Bronchial epithelial cell (primary cell): ENCODE measurements around the gene RRP15. TPM values are rescaled to one million over a fixed set of nuclear protein-coding genes. Genes with fewer than 3 reads are reported as not detected.

Experiments used
- DNase-seq: peaks from one replicate; pipeline ENCODE4 v3.0.0-alpha.2; 2010; ENCODE audit warnings: low read depth
- FAIRE-seq: peaks from 2 replicates; lab custom pipeline; 2011; peaks lifted over from hg19 to GRCh38; lab: Jason Lieb, UNC
- H3K27me3 ChIP-seq: 2 replicates; pipeline ENCODE4 v1.5.1; 2011; ENCODE audit warnings: low read length; ENCODE audit not compliant: control insufficient read depth, insufficient read depth
- H3K36me3 ChIP-seq: 2 replicates; pipeline ENCODE4 v1.5.1; 2011; ENCODE audit warnings: low read length; ENCODE audit not compliant: control insufficient read depth, insufficient read depth
- H3K4me3 ChIP-seq: 2 replicates; pipeline ENCODE4 v1.5.1; 2011; ENCODE audit warnings: mild to moderate bottlenecking, low read depth, low read length, control low read depth
- total RNA-seq: library from RNA; depleted of rRNA; stranded (reverse); fragments of >200 nt; gene quantifications from 2 replicates; pipeline ENCODE4 v1.2.1, GENCODE V29; 2014
- TF ChIP-seq, protein P1 (sequence below): IDR thresholded peaks from 2 replicates; pipeline ENCODE4 v1.5.1; 2011; ENCODE audit warnings: mild to moderate bottlenecking, moderate library complexity, low read length, control low read depth, inconsistent platforms; ENCODE audit not compliant: insufficient read depth, severe bottlenecking

Gene RRP15
- total RNA-seq = 6.1 and 6.8 TPM in 2 replicates

DNA sequence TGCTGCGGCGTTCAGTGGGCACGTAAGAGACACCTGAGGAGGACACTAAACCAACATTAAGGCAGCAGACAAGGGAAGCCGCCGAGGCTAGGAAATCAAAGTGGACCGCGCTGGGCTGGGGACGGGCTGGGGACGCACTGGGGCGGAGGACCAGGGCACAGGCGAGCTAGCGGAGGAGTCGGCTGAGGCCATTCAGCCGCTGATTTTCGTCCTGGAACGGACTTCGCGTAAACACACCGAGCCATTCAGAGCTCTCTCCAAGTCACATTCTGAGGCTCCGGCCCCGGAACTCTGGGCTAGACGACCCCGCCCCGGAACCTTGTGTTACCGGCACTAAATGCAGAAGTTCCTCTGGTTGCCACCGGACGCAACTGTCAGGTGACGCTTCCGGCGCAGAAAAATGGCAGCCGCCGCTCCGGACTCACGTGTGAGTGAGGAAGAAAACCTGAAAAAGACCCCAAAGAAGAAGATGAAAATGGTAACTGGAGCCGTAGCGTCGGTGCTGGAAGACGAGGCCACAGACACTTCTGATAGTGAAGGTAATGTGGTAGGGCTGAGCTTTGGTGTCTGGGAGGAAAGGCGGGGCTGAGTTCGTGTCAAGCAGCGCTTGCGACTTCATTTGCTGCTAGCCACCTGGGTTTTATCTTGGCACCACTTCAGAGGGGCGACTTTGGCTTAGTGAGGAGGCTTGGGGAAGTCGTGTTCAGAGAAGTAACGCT lies at the start of gene RRP15:
Gene RRP15 (plus strand): TSS at position 377 of the 719 bp plus-strand sequence. CDS start 24 bp downstream, at position 401.
- Histone ChIP-seq H3K27me3 (no peaks in the 10 kb centered on the region), H3K4me3 (peak within 1 kb of the TSS; percentile 89), H3K36me3 (no peaks in the 10 kb centered on the region)
- TF ChIP-seq, protein P1, sequence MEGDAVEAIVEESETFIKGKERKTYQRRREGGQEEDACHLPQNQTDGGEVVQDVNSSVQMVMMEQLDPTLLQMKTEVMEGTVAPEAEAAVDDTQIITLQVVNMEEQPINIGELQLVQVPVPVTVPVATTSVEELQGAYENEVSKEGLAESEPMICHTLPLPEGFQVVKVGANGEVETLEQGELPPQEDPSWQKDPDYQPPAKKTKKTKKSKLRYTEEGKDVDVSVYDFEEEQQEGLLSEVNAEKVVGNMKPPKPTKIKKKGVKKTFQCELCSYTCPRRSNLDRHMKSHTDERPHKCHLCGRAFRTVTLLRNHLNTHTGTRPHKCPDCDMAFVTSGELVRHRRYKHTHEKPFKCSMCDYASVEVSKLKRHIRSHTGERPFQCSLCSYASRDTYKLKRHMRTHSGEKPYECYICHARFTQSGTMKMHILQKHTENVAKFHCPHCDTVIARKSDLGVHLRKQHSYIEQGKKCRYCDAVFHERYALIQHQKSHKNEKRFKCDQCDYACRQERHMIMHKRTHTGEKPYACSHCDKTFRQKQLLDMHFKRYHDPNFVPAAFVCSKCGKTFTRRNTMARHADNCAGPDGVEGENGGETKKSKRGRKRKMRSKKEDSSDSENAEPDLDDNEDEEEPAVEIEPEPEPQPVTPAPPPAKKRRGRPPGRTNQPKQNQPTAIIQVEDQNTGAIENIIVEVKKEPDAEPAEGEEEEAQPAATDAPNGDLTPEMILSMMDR = no peak
- no peak for FAIRE-seq
- DNase-seq = peak; percentile 73

- DNase-seq (peak; percentile 61), FAIRE-seq (no peak)
- TF ChIP-seq, protein P1 = no peak
Observed at GRCh38 chr1:218242171-218242570, 42.9 kb upstream of the RRP15 start.

DNA sequence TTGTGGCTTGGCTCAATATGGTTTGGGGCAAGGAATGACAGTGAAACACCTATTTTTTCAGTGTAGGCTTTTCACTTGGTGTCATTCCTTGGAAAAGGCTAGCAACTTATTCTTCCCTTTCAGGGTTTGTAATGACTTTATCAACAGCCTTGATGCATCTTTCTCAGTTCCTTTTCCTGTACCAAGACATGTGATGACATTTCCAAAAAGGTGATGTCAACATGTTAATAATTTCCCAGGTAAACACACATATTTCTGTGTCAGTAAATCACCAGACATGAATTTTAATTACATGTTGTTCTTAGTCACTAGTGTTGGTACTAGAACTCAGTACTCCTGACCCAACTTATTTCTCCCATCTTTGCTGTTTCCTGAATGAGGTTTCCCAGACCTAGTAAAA lies 37.8 kb upstream of the RRP15 start:
- TF ChIP-seq, protein P1 = no peak
- H3K36me3 ChIP-seq = no peaks in the 10 kb centered on the region
- no peaks in the 10 kb centered on the region for H3K27me3 ChIP-seq
- FAIRE-seq = no peak
- DNase-seq = no peak
- H3K4me3 ChIP-seq = no peak overlapping the region

More at GRCh38 chr1:218242171-218242570, 42.9 kb upstream of the RRP15 start:
- no peaks in the 10 kb centered on the region for H3K36me3 ChIP-seq
- H3K4me3 ChIP-seq = no peak overlapping the region
- no peaks in the 10 kb centered on the region for H3K27me3 ChIP-seq

DNA sequence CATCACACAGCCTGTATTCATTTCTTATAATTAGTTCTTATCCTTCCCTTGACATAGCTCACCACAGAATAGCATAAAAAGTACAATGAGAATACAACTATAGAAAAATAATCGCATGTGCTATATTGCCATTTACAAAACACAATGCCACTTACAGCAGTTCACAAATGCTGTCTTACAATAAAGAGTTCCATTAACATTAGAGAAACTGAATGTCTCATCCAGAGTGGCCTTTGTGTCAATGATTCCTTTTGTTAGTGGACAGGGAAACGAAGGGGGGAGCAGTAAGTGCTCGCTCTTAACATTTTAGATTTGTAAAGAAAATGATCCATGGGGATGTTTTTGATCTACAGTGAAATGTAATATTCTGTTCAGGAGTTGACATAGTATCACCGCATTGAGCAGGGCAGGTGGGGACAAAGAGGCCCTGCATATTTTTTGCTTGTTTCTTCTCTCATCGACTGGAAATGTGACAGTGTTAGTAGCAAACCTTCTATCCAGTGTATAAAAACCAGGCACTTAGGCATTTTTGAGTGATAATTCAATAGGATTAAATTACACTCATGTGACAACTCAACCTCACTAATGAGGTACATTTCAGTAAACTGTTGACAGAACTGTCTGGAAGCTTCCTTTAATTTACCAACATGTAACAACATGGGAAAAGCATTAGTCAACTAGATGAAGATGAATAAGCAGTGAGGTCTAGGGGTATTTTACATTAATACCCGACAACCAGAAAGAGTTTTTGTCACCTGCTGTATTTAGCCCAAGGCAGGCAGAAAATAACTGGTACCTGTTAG lies 35.6 kb upstream of the RRP15 start:
- no peak for FAIRE-seq
- Histone ChIP-seq H3K4me3 (no peak overlapping the region), H3K36me3 (no peaks in the 10 kb centered on the region), H3K27me3 (no peaks in the 10 kb centered on the region)
- TF ChIP-seq, protein P1 = no peak
- DNase-seq = peak; percentile 77

DNA sequence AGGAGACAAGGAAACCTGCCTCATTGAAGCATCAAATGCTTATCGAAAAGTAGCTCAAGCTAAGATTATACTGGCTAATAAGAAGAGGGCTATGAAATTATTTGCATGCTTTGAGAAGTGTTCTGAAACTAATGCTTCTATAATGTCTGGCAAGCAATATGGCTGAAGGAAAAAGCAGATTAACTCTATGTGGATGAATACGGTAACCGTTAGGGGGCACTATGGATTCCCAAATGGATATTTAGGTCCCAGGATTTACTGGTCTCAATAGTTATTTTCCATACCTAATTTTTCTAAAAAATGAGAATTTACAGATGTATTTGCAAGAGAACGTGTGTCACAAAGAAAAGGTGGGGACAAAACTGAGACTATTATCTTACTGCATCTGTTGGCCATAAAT lies 34.6 kb upstream of the RRP15 start:
- no peak overlapping the region for H3K4me3 ChIP-seq
- TF ChIP-seq, protein P1 = no peak
- H3K27me3 ChIP-seq = no peaks in the 10 kb centered on the region
- no peaks in the 10 kb centered on the region for H3K36me3 ChIP-seq
- DNase-seq (no peak), FAIRE-seq (no peak)
